Ishikawa (cell line): ENCODE results near the gene SLC25A23.
A peak's percentile ranks its signal among the peaks of the same experiment; 100 is the strongest.

Experiments
- CEBPB ChIP-seq: IDR thresholded peaks from 2 replicates; pipeline ENCODE4 v1.6.1; 2012
- CREB1 ChIP-seq: IDR thresholded peaks from 2 replicates; pipeline ENCODE4 v1.6.1; 2012; ENCODE audit warnings: low read depth
- EGR1 ChIP-seq: IDR thresholded peaks from 2 replicates; pipeline ENCODE4 v1.6.1; 2012
- EP300 ChIP-seq: IDR thresholded peaks from 2 replicates; pipeline ENCODE4 v1.6.1; 2012; ENCODE audit warnings: borderline replicate concordance
- FOXM1 ChIP-seq: IDR thresholded peaks from 2 replicates; pipeline ENCODE4 v1.6.1; 2012; ENCODE audit warnings: low read depth, borderline replicate concordance
- MAX ChIP-seq: IDR thresholded peaks from 2 replicates; pipeline ENCODE4 v1.6.1; 2012
- NFIC ChIP-seq: IDR thresholded peaks from 2 replicates; pipeline ENCODE4 v1.6.1; 2012
- RAD21 ChIP-seq: IDR thresholded peaks from 2 replicates; pipeline ENCODE4 v1.6.1; 2012; ENCODE audit warnings: low read depth
- REST ChIP-seq: IDR thresholded peaks from 2 replicates; pipeline ENCODE4 v1.6.1; 2012; ENCODE audit warnings: low read depth, mild to moderate bottlenecking
- TAF1 ChIP-seq: IDR thresholded peaks from 2 replicates; pipeline ENCODE4 v1.6.1; 2012; ENCODE audit warnings: low read depth, mild to moderate bottlenecking
- TCF12 ChIP-seq: IDR thresholded peaks from 2 replicates; pipeline ENCODE4 v1.6.1; 2012; ENCODE audit warnings: low read depth
- TEAD4 ChIP-seq: IDR thresholded peaks from 2 replicates; pipeline ENCODE4 v1.6.1; 2012
- USF1 ChIP-seq: IDR thresholded peaks from 2 replicates; pipeline ENCODE4 v1.6.1; 2012
- YY1 ChIP-seq: IDR thresholded peaks from 2 replicates; pipeline ENCODE4 v1.6.1; 2012; ENCODE audit warnings: low read depth
- ZBTB7A ChIP-seq: IDR thresholded peaks from 2 replicates; pipeline ENCODE4 v1.6.1; 2012; ENCODE audit warnings: low read depth

The SLC25A23 gene

GRCh38 chr19:6417713-6418561, 41.7 kb downstream of the SLC25A23 start:
- TF ChIP-seq TAF1 (no peak), TEAD4 (no peak), NFIC (no peak), CREB1 (no peak), EP300 (no peak), ZBTB7A (0 out of 2 replicates have a peak, but pooled peaks have one; percentile 27)

GRCh38 chr19:6416658-6417405, 42.8 kb downstream of the SLC25A23 start:
- TF ChIP-seq CREB1 (no peak), TAF1 (no peak)

GRCh38 chr19:6415591-6416190, 43.9 kb downstream of the SLC25A23 start:
- TF ChIP-seq TEAD4 = no peak
- no peak for TF ChIP-seq RAD21
- TF ChIP-seq MAX = no peak
- TF ChIP-seq TAF1 = no peak
- no peak for TF ChIP-seq REST
- no peak for TF ChIP-seq CREB1
- TF ChIP-seq FOXM1 = no peak
- no peak for TF ChIP-seq NFIC
- no peak for TF ChIP-seq EP300
- TF ChIP-seq USF1 = no peak
- no peak for TF ChIP-seq ZBTB7A
- no peak for TF ChIP-seq CEBPB
- TF ChIP-seq YY1 = no peak
- TF ChIP-seq EGR1 = no peak
- TF ChIP-seq TCF12 = no peak

- no peak for TF ChIP-seq MAX
- TF ChIP-seq TEAD4 = no peak
- no peak for TF ChIP-seq REST
- TF ChIP-seq USF1 = no peak
- no peak for TF ChIP-seq ZBTB7A
- no peak for TF ChIP-seq TAF1
- TF ChIP-seq TCF12 = no peak
- TF ChIP-seq EP300 = no peak
- TF ChIP-seq CEBPB = no peak
Measured at GRCh38 chr19:6414793-6415590, 44.6 kb downstream of the SLC25A23 start.
